GM12878 (cell line): ENCODE measurements around the gene MSRB2. TPM values are rescaled to one million over a fixed set of nuclear protein-coding genes. Genes with fewer than 3 reads are reported as not detected.
A peak's percentile ranks its signal among the peaks of the same experiment; 100 is the strongest.

Source experiments
- ATAC-seq: fragments of 200-7000 bp; cut with Tn5 transposase; 3 replicates; pipeline ENCODE4 v1.9.1; 2020; ENCODE audit warnings: mild to moderate bottlenecking, moderate library complexity
- BruUV-seq: library from RNA; stranded (reverse); fragments of 400-500 nt; replicated peaks from 2 replicates; lab custom pipeline; 2021; lab: Mats Ljungman, UMichigan
- CTCF ChIA-PET: fragments of 300-600 bp; sonication (Branson Sonifier 250); formaldehyde crosslinking; extraction: SDS; loops from one replicate; lab custom pipeline; 2021; ENCODE audit warnings: inconsistent platforms; lab: Yijun Ruan, JAX
- POLR2A ChIA-PET: fragments of 350-600 bp; formaldehyde crosslinking; extraction: SDS; loops from one replicate; lab custom pipeline; 2021; ENCODE audit warnings: inconsistent platforms; lab: Charles Lee
- RAD21 ChIA-PET: fragments of 300-600 bp; sonication (Branson Sonifier 250); formaldehyde crosslinking; loops from one replicate; lab custom pipeline; 2023; ENCODE audit warnings: antibody characterized with exemption; ENCODE audit not compliant: unreplicated experiment; lab: Charles Lee
- SMC1A ChIA-PET: fragments of 300-600 bp; sonication (Branson Sonifier 250); formaldehyde crosslinking; loops from one replicate; lab custom pipeline; 2023; ENCODE audit not compliant: unreplicated experiment, uncharacterized antibody; lab: Charles Lee
- DNase-seq: peaks from one replicate; pipeline ENCODE4 v3.0.0-alpha.2; 2011; ENCODE audit warnings: low read depth, low spot score
- FAIRE-seq: peaks from 3 replicates; lab custom pipeline; 2011; peaks lifted over from hg19 to GRCh38; lab: Jason Lieb, UNC
- H2AFZ ChIP-seq: 2 replicates; pipeline ENCODE4 v1.6.0; 2011; ENCODE audit warnings: low read depth, low read length, control low read depth; ENCODE audit not compliant: control insufficient read depth
- H3K27ac ChIP-seq: 2 replicates; pipeline ENCODE4 v1.5.1; 2011; ENCODE audit warnings: control low read depth; ENCODE audit not compliant: control insufficient read depth, insufficient read depth
- H3K27me3 ChIP-seq, 2 experiments: replicated peaks in 1 of 2; 2 replicates each; pipeline versions ENCODE4 v1.6.0 to v1.6.1; 2011; ENCODE audit warnings: low read length in 1 of 2; ENCODE audit not compliant: control insufficient read depth in 2 of 2, insufficient read depth in 2 of 2
- H3K36me3 ChIP-seq, 2 experiments: 2 replicates each; pipeline ENCODE4 v1.5.1; 2011; ENCODE audit warnings: low read length in 1 of 2; ENCODE audit not compliant: control insufficient read depth in 2 of 2, insufficient read depth in 2 of 2
- H3K4me1 ChIP-seq: 2 replicates; pipeline ENCODE4 v1.6.1; 2011; ENCODE audit warnings: mild to moderate bottlenecking, low read length, moderate library complexity, mixed read lengths; ENCODE audit not compliant: control insufficient read depth, insufficient read depth
- H3K4me2 ChIP-seq: 2 replicates; pipeline ENCODE4 v1.6.0; 2011; ENCODE audit warnings: control low read depth; ENCODE audit not compliant: control insufficient read depth, insufficient read depth
- H3K4me3 ChIP-seq: fragments of 200-600 bp; sonication (generic); 2 replicates; pipeline ENCODE4 v1.5.1; 2016
- H3K79me2 ChIP-seq: 2 replicates; pipeline ENCODE4 v1.6.0; 2011; ENCODE audit warnings: low read length; ENCODE audit not compliant: control insufficient read depth, insufficient read depth
- H3K9ac ChIP-seq: 2 replicates; pipeline ENCODE4 v1.8.0; 2011; ENCODE audit warnings: low read length, control low read depth, mixed read lengths; ENCODE audit not compliant: control insufficient read depth, insufficient read depth
- H3K9me3 ChIP-seq: replicated peaks from 3 replicates; pipeline ENCODE4 v1.5.1; 2011; ENCODE audit warnings: mild to moderate bottlenecking, low read length; ENCODE audit not compliant: control insufficient read depth, insufficient read depth
- H4K20me1 ChIP-seq: 2 replicates; pipeline ENCODE4 v1.6.0; 2011; ENCODE audit not compliant: control insufficient read depth, insufficient read depth
- ATF2 ChIP-seq: IDR thresholded peaks from 2 replicates; pipeline ENCODE4 v1.6.1; 2012; ENCODE audit warnings: low read length, inconsistent platforms
- BHLHE40 ChIP-seq, 2 experiments: fragments of 450-650 bp in 1 of 2; IDR thresholded peaks; 2 replicates each; pipeline ENCODE4 v1.6.1; 2011 to 2017; ENCODE audit warnings: low read depth in 2 of 2, borderline replicate concordance in 1 of 2, improper control_type of control experiment in 1 of 2, low read length in 1 of 2, mild to moderate bottlenecking in 1 of 2
- CBFB ChIP-seq: IDR thresholded peaks from 2 replicates; pipeline ENCODE4 v1.6.1; 2016; ENCODE audit warnings: antibody characterized with exemption, low read depth
- CREB1 ChIP-seq: IDR thresholded peaks from 2 replicates; pipeline ENCODE4 v1.6.1; 2012; ENCODE audit warnings: low read depth, mild to moderate bottlenecking, inconsistent platforms
- CREM ChIP-seq: IDR thresholded peaks from 2 replicates; pipeline ENCODE4 v1.6.1; 2014; ENCODE audit warnings: antibody characterized with exemption, low read depth
- EED ChIP-seq: sonication (generic); IDR thresholded peaks from 2 replicates; pipeline ENCODE4 v1.6.1; 2016; ENCODE audit warnings: antibody characterized with exemption, low read depth
- EP300 ChIP-seq, 2 experiments: fragments of 150-350 bp in 1 of 2; IDR thresholded peaks; 2 replicates each; pipeline ENCODE4 v1.6.1; 2011 to 2012; ENCODE audit warnings: low read depth in 2 of 2, low read length in 2 of 2, borderline replicate concordance in 1 of 2, improper control_type of control experiment in 1 of 2, inconsistent platforms in 1 of 2; ENCODE audit not compliant: control insufficient read depth in 1 of 2
- FOXM1 ChIP-seq: IDR thresholded peaks from 2 replicates; pipeline ENCODE4 v1.6.1; 2012; ENCODE audit warnings: low read depth, mild to moderate bottlenecking, inconsistent platforms, low read length, moderate library complexity
- IKZF2 ChIP-seq, 2 experiments: fragments of 450-650 bp; IDR thresholded peaks; 2 replicates each; pipeline ENCODE4 v1.6.1; 2017; ENCODE audit warnings: mild to moderate bottlenecking in 2 of 2, moderate library complexity in 2 of 2
- IRF4 ChIP-seq: IDR thresholded peaks from 2 replicates; pipeline ENCODE4 v1.6.1; 2011; ENCODE audit warnings: low read depth, low read length
- JUNB ChIP-seq: IDR thresholded peaks from 2 replicates; pipeline ENCODE4 v1.6.1; 2016; ENCODE audit warnings: antibody characterized with exemption, mild to moderate bottlenecking
- NFIC ChIP-seq: IDR thresholded peaks from 2 replicates; pipeline ENCODE4 v1.6.1; 2012; ENCODE audit warnings: low read depth, mild to moderate bottlenecking, inconsistent platforms, low read length, moderate library complexity
- PKNOX1 ChIP-seq: fragments of 450-650 bp; IDR thresholded peaks from 2 replicates; pipeline ENCODE4 v1.6.1; 2016; ENCODE audit warnings: mild to moderate bottlenecking
- RELB ChIP-seq: fragments of 450-650 bp; IDR thresholded peaks from 2 replicates; pipeline ENCODE4 v1.6.1; 2017; ENCODE audit warnings: low read depth, mild to moderate bottlenecking, moderate library complexity
- RUNX3 ChIP-seq: IDR thresholded peaks from 2 replicates; pipeline ENCODE4 v1.6.1; 2012; ENCODE audit warnings: low read length, inconsistent platforms
- ZBTB4 ChIP-seq: fragments of 450-650 bp; formaldehyde crosslinking; IDR thresholded peaks from 2 replicates; pipeline ENCODE4 v1.4.0; 2022; ENCODE audit warnings: mild to moderate bottlenecking, moderate library complexity
- WGBS: methylation state at CpG from one replicate; pipeline ENCODE4 v1.1.6; 2016; ENCODE audit warnings: low lambda C conversion rate; ENCODE audit not compliant: insufficient replicate concordance, insufficient coverage; ENCODE audit errors: missing lambda C conversion rate; 5-methylcytosine and 5-hydroxymethylcytosine counted together
- in situ Hi-C: fragments of 300-500 bp; cut with MboI; formaldehyde crosslinking; loops from 9 replicates; pipeline ENCODE4 v1.14.3; 2018; ENCODE audit warnings: mixed read lengths
- intact Hi-C: fragments of 100-400 bp; cut with micrococcal nuclease; formaldehyde crosslinking; loops from one replicate; pipeline ENCODE4 v1.14.2; 2022; ENCODE audit not compliant: unreplicated experiment
- polyA plus RNA-seq, 11 experiments: library from polyadenylated mRNA; depleted of rRNA in 4 of 11; unstranded in 6 of 11; stranded (reverse) in 5 of 11; fragments of >200 nt; fragmentation: Nextera tagmentation in 4 of 11; fragmentation: Illumina TruSeq in 1 of 11; extraction: Ambion mirVana in 4 of 11; extraction: Trizol in 1 of 11; gene quantifications; 1 replicate in 1 of 11; 2 replicates in 10 of 11; pipeline versions ENCODE4 v1.2.1 to v1.2.3, GENCODE V29; 2011 to 2016; ENCODE audit warnings: inconsistent platforms in 2 of 11, missing spikeins in 2 of 11, low read depth in 1 of 11
- total RNA-seq, 4 experiments: library from RNA; depleted of rRNA in 3 of 4; stranded (reverse); fragments of >200 nt in 3 of 4; fragmentation: Illumina TruSeq in 1 of 4; extraction: Trizol in 1 of 4; gene quantifications; 2 replicates each; pipeline versions ENCODE4 v1.2.1 to v1.2.3, GENCODE V29; 2013 to 2021

MSRB2 gene
- total and polyA plus RNA-seq, 10 of the 15 experiments (the other 5 are each of a cell fraction or from before 2014, with no cell fraction given), result 1.5 to 18.6 (median 6.2) TPM

- WGBS, result 54% methylated on average over 10 of the region's 10 CpGs
- Histone ChIP-seq H3K36me3 (no peaks in the 10 kb centered on the region), H3K27ac (no peak overlapping the region), H2AFZ (no peak overlapping the region), H3K27me3 (no peaks in the 10 kb centered on the region), H3K4me2 (no peak overlapping the region), H3K79me2 (no peaks in the 10 kb centered on the region), H4K20me1 (no peaks in the 10 kb centered on the region), H3K9ac (no peak overlapping the region), H3K4me1 (peaks cover 28% of the 10 kb centered on the region), H3K9me3 (no peaks in the 10 kb centered on the region), H3K4me3 (no peak overlapping the region)
- peak; percentile 69 for ATAC-seq
- in situ Hi-C loops (no loop called here), intact Hi-C loops (loop anchor here (5.0 to 10.0 kb wide), 2 partner anchors 494 to 817 kb away; no protein-coding TSS in a partner anchor)
- BruUV-seq, result no TSS peak
- FAIRE-seq, result no peak
- DNase-seq, result peak; percentile 64
- POLR2A ChIA-PET, result no interaction called here
- SMC1A ChIA-PET, result no interaction called here
- CTCF ChIA-PET, result interaction anchor here (0.6 to 1.5 kb wide), 4 partner anchors 11 to 841 kb away, joined by 3 to 8 read pairs (median 4); no protein-coding TSS in a partner anchor
- RAD21 ChIA-PET, result no interaction called here
- no peak for TF ChIP-seq PKNOX1
- TF ChIP-seq FOXM1, result peak; percentile 62; the same call in 1 of the 2 replicates
- TF ChIP-seq IRF4, result 0 out of 2 replicates have a peak, but pooled peaks have one; percentile 31
- peak; percentile 73; the same call in 1 of the 2 replicates for TF ChIP-seq CBFB
- peak; percentile 59; the same call in 1 of the 2 replicates for TF ChIP-seq CREM
- TF ChIP-seq CREB1, result peak; percentile 59; the same call in 1 of the 2 replicates
- no peak for TF ChIP-seq RELB
- TF ChIP-seq NFIC, result peak; percentile 67
- no peak for TF ChIP-seq EP300 (IDR thresholded peaks at IDR 0.05; ENCODE audit: borderline replicate concordance in 1 of 2, control insufficient read depth in 1 of 2, low read depth in 2 of 2, low read length in 2 of 2)
- peak; percentile 12 to 31; a peak in 1 of 4 replicates for TF ChIP-seq IKZF2 (IDR thresholded peaks at IDR 0.05)
- TF ChIP-seq RUNX3, result peak; percentile 97
- peak; percentile 68 for TF ChIP-seq JUNB
- TF ChIP-seq BHLHE40 (IDR thresholded peaks at IDR 0.05; ENCODE audit: borderline replicate concordance in 1 of 2, low read depth in 2 of 2, low read length in 1 of 2), result no peak
- peak; percentile 64; the same call in 1 of the 2 replicates for TF ChIP-seq ATF2
- peak; percentile 66; the same call in 1 of the 2 replicates for TF ChIP-seq EED
- TF ChIP-seq ZBTB4 (CRISPR knock-in tag), result no peak
Observed at GRCh38 chr10:23069019-23069815, 26.2 kb upstream of the MSRB2 start.
